Measurements from ENCODE around the gene SPSB2.

The SPSB2 gene

DNA sequence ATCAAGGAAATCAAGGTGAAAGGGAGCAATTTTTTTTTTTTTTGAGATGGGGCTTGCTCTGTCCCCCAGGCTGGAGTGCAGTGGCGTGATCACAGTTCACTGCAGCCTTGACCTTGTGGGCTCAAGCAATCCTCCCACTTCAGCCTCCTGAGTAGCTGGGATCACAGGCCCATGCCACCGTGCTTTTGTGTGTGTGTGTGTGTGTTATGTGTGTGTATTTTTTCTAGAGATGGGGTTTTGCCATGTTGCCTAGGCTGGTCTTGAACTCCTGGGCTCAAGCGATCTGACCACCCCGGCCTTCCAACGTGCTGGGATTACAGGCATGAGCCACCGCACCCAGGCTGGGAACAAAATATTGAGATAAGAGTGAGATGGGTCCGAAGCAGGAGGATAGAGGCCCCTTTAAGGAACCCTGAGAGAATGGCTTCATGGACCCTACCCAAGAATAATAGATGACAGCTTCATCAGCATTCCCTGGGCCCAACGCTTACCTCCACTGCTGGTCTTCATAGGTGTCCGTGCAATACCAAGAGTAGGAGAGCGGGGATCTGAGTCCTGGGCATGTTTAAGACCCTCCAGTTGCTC, 23.0 kb downstream of the SPSB2 start:
- DNase-seq = no peak

DNA sequence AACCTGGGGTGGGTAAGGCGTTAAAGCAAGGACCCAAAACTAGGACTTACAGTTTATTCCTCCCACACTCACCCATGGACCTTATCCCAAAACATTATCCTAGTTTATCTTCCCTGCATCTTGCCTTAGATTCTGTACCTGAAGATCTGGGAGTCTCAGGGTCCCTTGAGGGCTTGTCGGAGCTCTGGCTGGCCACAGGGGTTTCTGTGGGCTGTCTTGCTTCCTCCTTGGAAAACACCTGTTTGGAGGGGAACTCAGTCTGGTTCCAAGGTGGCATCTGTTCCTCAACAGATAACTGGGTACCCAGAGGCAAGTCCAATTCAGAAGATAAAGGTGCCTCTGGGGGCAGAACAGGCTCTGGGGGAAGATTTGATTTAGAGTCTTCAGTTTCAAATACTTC, 23.7 kb downstream of the SPSB2 start:
- no peak for DNase-seq

DNA sequence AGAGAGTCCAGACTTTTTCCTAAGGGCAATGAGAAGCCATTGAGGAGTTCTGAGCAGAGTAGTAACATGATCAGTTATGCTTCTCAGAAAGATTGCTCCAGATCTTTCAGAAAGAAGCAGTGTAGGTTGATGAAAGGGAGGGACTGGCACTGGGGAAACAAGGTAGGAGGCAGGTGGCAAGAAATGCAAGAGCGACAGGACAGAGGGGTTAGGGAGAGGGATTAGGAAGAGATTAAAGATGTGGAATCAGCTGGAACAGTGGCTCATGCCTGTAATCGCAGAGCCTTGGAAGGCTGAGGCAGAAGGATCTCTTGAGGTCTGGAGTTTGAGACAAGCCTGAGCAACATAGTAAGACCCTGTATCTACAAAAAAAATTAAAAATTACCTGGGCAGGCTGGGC, 25.4 kb downstream of the SPSB2 start:
- DNase-seq = no peak

DNA sequence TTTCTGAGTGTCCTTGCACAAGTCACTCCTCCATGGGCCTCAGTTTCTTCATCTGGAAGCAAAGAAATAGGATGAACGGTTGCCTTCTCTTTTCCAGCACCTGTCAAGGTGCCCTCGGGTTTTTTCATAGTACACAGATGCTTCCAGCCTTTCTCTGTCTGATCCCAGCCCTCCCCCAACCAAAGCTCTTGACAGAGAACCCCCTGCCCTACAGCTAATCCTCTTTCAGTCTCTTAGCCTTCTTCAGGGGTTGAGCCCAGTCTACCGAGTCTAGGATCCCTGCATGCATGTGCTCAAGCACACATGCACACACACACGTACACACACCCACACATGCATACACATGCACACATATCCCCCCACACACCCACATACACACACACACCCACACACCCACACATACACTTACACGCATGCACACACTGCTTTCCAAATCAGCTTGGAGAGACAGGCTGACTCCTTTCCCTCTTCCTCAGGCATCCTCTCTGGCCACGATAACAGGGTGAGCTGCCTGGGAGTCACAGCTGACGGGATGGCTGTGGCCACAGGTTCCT, 26.7 kb downstream of the SPSB2 start:
- DNase-seq = no peak

DNA sequence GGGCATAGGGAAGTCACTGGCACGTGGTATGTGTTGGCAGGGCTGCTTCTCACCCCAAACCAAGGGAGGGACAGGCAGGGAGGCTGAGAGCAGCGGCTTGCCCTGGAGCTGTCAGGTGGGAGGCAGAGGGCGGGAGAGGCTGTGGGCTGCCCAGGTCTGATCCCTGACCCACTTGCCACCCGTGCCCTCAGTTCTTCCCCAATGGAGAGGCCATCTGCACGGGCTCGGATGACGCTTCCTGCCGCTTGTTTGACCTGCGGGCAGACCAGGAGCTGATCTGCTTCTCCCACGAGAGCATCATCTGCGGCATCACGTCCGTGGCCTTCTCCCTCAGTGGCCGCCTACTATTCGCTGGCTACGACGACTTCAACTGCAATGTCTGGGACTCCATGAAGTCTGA, 27.7 kb downstream of the SPSB2 start:
- no peak for DNase-seq

DNA sequence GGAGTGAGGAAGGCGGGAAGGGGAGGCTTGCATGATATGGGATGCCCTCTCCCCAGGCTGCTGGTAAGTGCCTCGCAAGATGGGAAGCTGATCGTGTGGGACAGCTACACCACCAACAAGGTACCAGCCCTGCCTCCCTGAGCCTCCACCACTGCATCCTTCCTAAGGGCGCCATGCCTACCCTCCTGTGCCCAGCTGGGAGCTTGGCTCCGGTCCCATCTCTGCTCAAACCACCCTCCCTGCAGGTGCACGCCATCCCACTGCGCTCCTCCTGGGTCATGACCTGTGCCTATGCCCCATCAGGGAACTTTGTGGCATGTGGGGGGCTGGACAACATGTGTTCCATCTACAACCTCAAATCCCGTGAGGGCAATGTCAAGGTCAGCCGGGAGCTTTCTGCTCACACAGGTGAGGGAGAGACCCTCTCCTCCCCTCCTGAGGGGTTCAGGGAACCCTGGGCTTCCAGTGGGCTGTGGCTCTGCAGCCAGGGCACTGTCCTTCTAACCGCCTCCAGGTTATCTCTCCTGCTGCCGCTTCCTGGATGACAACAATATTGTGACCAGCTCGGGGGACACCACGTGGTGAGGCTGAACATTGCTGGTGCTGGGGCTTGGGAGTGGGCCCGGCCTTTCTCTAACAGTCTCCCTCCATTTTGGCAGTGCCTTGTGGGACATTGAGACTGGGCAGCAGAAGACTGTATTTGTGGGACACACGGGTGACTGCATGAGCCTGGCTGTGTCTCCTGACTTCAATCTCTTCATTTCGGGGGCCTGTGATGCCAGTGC, 29.8 kb downstream of the SPSB2 start:
- DNase-seq = no peak

DNA sequence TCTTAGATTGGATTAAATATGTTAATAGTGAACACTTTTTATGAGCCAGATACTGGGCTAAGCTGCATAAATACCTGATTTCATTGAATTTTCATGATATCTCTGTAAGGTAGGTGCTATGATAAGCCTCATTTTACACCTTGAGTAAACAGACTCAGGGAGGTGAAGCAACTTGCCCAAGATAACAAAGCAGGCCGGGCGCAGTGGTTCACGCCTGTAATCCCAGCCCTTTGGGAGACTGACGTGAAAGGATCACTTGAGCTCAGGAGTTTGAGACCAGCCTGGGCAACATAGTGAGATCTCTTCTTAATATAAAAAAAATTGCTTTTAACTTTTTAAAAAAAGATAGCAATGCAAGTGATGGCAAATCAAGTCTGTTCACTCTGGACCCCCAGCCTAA, 31.0 kb downstream of the SPSB2 start:
- no peak for DNase-seq

DNA sequence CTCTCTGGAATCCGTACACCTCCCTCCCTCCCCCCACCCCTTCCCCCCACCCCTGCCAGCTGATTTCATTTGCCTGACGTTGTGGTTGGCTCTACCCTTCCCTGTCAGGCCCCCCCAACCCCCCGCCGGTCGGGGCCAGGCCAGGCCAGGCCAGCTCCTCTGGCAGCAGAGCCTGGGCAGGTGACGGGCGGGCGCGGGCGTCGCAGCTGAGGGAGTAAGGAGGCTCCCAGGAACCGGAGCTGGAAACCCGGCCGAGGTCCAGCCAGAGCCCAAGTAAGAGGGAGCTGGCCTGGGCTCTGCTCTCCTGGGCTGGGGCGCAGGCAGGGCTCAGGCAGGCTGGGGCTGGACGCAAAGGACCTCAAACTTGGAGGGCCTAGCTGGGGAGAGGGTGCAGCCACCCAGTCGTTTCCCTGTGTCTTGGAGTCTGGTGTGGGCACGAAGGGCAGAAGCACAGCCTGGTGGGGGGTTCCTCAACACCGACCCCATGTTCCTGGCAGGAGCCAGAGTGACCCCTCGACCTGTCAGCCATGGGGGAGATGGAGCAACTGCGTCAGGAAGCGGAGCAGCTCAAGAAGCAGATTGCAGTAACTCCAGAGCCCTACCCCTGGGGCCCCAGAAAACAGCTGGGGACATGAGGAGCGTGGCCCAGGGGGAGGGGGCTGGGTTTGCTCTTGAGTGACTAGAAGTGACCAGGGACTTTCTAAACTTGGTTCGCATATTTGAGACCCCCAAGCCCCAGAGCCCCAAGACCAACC, 32.2 kb downstream of the SPSB2 start, which contains the start of gene GNB3:
Gene GNB3 (plus strand): TSS at position 165 of the 755 bp plus-strand sequence. CDS start 363 bp downstream, at position 528.
- DNase-seq = no peak

DNA sequence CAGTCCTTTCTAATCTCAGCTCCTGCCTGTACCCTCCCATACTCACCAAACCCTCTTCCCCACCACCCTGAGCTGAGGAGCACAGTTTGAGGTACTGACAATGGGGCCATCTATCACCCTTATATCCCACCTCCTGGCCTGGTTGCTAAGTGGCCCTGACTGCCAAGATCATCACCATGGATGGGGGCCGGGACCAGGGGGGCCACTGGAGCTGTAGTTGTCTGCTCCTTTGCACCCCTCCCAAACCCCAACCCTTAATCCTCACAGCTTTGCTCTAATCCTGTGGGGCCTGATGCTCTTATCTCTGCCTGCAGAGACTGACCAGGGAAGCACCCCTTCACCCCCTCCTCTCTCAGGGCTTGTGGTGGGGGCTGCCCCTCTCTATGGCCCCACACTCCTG, 32.8 kb downstream of the SPSB2 start:
- DNase-seq = no peak

DNA sequence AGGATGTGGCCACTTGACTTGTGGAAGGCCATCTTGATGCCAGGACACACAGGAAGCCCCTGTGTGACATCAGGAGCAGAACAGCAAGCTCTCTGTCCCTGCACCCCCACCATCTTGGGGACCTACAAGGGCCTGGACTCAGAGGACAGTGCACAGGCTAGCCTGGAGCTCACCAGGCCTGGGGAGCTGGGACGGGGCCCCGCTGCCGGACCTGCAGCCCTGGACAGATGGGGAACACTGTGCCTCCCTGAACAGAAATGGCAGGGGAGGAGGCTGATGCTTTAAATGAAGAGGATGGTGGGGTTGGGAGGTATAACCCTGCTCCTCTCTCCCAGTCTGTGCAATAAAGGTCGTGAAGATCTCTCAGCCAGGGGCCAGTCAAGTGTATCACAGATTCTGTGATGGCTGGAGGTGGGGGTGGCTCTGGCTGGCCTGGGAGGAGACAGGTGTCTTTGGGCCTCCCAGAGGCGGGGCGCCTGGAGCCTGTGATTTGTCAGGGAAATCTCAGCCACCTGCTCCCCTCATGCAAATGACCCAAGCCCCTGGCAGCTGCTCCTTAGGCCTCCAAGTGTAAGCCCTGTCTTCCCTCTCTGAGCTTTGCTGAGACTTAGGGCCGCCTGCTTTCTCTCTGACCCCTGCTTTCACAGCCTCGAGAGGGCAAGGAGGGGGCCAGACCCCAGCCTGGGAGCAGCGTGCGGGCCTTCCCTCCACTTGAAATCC, 33.5 kb downstream of the SPSB2 start:
- no peak for DNase-seq

DNA sequence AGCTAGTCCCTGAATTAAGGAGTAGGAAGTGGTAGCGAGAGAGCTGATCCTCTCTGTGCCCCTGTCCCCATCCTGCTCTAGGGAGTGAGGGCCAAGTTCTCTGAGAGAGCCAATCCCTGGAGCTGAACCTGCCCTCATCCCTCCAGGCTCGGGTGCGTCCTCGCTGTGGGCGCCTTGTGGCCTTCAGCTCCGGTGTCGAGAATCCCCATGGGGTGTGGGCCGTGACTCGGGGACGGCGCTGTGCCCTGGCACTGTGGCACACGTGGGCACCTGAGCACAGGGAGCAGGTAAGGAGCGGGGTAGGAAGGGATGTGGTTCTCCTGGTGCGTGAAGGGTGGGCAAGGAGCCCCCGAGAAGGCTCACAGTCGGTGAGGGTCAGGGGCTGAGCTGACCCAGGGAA, 34.2 kb downstream of the SPSB2 start:
- no peak for DNase-seq

DNA sequence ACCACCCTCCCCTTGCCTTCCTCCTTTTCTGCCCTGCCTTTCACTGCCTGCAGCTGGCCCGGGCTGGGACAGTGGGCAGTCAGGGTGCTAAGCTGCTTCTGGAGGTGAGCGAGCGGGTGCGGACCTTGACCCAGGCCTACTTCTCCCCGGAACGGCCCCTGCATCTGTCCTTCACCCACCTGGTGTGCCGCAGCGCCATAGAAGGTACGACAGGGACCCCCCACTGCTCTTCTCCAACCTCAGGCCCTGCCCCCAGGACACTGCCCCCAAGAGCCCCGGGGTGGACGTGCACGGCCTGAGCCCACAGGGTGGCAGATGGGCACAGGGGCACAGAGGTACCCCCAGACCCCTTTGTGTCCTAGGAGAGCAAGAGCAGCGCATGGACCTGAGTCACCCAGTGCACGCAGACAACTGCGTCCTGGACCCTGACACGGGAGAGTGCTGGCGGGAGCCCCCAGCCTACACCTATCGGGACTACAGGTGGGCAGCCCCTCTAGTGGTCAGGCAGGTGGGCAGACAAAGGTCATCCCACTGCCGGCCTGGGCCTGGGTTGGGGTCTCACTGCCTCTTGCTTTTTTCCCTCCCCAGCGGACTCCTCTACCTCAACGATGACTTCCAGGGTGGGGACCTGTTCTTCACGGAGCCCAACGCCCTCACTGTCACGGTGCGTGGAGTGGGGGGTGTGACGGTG, 35.6 kb downstream of the SPSB2 start:
- DNase-seq = no peak

DNA sequence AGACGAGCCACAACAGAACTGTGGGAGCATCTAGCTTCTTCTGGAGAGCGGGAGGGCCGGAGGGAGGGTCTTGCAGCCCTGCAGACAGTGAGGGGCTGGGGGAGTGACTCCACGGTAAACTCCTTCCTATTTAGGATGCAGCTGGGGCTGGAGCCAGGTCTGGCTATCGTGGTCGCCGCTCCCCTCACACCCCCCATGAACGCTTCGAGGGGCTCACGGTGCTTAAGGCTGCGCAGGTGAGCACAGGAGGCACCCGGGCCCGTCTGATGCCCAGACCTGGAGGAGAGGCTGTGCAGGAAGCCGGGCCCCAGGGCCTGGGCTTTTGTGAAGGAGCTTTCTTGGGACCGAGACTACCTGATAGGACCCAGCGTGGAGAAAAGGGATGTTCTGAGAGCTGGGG, 36.3 kb downstream of the SPSB2 start:
- DNase-seq = no peak

DNA sequence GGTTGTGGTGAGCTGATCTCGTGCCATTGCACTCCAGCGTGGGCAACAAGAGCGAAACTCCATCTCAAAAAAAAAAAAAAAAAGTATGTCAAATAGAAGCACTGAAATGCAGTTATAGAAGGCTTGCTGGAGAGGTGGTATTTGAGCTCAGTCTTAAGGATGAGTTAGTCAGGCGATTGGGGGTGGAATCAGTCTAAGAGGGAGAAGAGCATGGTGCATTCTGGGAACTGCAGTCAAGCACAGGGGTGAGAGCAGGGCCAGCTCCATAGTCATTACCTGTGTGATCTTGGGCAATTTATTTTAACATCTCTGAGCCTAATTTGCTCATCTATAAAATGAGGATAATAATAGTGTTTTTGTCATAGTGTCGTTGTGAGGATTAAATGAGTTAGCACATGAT, 38.2 kb downstream of the SPSB2 start:
- DNase-seq = no peak

DNA sequence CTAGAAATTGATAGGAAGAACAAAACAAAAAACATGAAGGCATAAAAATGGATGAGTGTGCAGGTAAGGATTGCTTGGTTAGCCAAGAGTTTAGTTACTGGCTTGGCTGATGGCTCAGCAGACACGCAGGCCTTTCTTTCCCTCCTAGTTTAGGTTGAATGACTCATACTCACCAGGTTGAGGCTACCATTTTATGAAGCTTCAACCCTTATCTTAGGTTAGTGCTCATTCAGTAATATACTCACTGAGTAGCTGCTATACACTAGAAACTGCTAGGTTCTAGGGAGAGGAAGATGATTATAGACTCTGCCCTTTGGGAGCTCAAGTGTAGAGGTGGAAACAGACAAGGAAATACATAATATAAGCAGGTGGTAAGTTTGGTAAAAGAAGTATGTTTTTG, 38.8 kb downstream of the SPSB2 start:
- DNase-seq = no peak

DNA sequence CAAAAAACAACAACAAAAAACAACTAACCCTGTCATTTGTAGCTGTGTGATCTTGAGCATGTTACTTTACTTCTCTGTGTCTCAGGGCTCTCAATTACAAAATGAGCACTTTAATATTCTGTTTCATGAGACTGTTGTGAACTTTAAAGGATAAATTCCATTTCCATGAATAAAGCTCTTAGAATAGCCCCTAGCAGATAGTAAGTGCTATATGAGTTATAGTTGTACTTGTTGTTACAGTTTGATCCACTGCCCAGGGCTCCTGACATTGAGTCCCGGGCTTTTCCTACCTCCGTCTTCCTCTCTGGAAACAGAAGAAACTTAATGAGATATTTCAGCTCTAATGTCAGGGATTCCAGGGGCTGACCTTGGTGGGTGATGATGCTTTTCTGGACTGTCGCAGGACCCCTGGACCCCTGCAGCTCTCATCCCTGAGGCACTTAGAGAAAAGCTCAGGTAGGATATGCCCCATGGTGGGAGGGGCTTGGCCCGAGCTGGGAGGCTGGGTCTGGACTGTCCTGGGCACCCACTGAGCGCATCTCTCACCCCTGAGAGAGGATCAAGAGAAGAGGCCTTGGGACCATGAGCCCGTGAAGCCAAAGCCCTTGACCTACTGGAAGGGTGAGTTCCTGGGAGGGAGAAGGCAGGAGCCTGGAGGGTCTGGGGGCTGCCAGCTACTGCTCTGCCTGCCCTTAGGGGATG, 39.8 kb downstream of the SPSB2 start:
- no peak for DNase-seq

DNA sequence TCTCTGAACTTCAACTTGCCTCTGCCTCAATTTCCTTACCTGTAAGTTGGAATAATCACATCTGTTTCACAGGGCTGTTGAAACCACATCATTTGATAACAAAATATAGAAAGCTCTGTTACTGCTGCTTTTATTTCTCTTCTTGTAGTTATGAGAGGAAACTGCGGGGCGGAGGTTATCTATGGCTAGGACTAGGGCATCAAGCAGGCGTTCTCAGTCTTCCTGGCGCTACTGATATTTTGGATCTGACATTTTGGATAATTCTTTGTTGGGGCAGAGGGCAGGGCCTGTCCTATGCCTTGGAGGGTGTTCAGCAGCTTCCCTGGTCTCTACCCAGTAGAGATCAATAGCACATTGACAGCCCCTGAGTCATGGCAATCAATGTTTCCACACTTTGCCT, 41.0 kb downstream of the SPSB2 start:
- no peak for DNase-seq

DNA sequence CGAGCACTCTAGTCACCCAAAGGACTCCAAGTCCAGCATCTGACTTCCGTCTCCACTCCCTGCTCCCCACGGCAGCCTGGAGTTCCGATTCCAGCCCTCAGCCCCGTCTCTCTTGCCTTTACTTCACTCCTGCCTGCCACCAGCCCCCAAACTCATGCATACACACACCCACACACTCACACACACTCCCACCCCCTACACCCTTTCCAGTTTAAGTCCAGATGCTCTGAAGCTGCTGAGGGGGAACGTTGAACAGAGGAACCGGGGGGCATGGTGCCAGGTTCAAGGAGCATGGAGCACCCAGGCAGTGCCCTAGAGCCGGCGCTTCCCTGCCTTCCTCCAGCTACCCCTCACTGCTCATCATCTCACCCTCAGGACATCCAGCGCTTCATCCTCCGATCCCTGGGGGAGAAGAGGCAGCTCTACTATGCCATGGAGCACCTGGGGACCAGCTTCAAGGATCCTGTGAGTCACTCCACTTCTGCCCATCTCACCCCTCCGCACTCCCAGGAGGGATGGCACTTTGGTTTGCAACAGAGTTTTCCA, 41.6 kb downstream of the SPSB2 start:
- DNase-seq = no peak

DNA sequence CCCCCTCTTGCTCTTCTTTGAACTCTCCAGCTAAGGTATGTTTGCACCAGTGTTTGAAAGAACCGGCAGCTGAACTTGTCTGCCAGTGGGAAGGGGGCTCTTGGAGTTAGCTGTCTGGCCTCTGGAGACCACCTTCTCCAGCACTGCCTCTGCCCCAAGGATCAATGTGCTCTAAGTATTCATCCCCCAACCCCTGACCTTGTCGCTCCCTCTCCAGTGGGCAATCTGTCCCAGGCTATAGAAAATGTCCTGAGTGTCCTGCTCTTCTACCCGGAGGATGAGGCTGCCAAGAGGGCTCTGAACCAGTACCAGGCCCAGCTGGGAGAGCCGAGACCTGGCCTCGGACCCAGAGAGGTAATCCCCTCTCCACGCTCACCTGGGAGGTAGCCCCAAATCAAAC, 42.1 kb downstream of the SPSB2 start:
- no peak for DNase-seq

DNA sequence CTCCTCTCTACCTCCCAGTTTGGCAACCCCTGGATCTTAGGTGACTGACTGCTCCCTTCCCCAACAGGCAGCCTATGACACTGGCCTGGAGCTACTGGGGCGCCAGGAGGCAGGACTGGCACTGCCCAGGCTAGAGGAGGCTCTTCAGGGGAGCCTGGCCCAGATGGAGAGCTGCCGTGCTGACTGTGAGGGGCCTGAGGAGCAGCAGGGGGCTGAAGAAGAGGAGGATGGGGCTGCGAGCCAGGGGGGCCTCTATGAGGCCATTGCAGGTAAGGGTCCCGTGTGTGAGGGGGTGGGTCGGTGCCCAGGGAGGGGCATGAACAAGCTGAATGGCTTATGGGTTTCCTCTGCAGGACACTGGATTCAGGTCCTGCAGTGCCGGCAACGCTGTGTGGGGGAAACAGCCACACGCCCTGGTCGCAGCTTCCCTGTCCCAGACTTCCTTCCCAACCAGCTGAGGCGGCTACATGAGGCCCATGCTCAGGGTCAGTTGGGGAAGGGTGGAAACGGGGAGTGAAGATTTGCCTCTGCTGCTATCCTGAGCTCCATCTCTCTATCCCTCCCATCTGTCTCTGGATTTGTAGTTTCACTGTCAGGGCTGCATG, 42.7 kb downstream of the SPSB2 start:
- DNase-seq = no peak

Data from NCI-H226 (cell line).